ENCODE measurements around the gene FOXE1.

Gene FOXE1

DNA sequence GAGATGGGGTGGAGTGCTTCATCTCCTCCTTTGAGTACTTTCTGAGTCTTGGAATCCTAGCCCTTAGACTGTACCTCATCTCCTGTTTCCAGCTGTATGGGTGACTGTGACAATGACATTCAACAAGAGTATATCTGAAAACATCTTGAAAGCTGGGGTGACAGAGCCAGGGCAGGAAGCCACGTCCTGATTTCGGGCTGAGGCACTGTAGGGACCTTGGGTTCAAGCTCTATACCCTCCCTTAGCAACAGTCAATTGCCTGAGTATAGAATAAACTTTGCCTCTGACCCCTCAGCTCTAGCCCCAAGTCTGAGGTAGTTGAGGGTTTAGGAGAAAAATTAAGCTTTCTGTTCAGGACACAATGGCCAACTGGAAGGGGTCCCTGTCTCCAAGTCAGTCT, 6.3 kb downstream of the FOXE1 start (continued):
- TF ChIP-seq, protein P1, sequence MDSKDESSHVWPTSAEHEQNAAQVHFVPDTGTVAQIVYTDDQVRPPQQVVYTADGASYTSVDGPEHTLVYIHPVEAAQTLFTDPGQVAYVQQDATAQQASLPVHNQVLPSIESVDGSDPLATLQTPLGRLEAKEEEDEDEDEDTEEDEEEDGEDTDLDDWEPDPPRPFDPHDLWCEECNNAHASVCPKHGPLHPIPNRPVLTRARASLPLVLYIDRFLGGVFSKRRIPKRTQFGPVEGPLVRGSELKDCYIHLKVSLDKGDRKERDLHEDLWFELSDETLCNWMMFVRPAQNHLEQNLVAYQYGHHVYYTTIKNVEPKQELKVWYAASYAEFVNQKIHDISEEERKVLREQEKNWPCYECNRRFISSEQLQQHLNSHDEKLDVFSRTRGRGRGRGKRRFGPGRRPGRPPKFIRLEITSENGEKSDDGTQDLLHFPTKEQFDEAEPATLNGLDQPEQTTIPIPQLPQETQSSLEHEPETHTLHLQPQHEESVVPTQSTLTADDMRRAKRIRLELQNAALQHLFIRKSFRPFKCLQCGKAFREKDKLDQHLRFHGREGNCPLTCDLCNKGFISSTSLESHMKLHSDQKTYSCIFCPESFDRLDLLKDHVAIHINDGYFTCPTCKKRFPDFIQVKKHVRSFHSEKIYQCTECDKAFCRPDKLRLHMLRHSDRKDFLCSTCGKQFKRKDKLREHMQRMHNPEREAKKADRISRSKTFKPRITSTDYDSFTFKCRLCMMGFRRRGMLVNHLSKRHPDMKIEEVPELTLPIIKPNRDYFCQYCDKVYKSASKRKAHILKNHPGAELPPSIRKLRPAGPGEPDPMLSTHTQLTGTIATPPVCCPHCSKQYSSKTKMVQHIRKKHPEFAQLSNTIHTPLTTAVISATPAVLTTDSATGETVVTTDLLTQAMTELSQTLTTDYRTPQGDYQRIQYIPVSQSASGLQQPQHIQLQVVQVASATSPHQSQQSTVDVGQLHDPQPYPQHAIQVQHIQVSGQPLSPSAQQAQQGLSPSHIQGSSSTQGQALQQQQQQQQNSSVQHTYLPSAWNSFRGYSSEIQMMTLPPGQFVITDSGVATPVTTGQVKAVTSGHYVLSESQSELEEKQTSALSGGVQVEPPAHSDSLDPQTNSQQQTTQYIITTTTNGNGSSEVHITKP (tag by site-specific recombination; IDR thresholded peaks at IDR 0.05) = no peak
- TF ChIP-seq ZNF473 (tag by site-specific recombination; IDR thresholded peaks at IDR 0.05) = no peak
- no peak for TF ChIP-seq ZNF596 (tag by site-specific recombination; IDR thresholded peaks at IDR 0.05)

DNA sequence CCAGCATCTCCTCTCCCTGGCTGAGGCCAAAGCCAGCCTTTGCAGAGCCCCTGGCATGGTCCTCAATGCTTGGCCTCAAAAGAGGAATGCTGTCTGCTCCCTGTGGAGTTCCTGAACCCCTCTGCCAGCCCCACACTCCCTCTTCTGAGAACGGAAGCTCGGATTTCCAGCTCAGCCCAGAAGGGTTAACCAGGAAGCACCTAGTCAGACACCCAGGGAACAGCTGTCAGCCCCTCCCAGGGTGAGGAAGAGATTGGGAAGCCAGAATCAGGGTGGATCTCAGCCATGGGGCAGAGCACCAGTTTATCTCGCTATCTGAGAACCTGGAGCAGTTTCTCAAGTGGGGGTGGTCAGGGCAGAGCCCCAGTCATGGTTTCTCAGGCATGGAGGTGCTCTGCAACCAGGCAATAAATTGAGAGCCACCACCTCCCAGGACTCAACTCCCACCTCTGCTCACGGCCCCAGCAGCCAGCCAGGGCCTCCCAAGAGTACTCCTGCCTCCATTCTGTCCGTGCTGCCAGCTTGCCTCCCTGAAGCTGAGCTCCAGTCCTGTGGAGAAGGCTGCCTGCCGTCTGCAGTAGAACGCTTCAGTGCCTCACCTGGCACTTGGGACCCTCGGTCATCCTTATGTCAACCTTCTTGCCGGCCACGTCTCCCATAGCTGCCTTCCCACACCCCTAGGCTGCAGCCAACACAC, 7.6 kb downstream of the FOXE1 start:
- H3K27ac ChIP-seq (ENCODE audit: extremely low read depth, low read depth, low read length) = no peak overlapping the region
- no peaks in the 10 kb centered on the region for H3K36me3 ChIP-seq (ENCODE audit: control insufficient read depth in 2 of 2, insufficient read depth in 1 of 2, low read length in 2 of 2)
- TF ChIP-seq, protein P2, sequence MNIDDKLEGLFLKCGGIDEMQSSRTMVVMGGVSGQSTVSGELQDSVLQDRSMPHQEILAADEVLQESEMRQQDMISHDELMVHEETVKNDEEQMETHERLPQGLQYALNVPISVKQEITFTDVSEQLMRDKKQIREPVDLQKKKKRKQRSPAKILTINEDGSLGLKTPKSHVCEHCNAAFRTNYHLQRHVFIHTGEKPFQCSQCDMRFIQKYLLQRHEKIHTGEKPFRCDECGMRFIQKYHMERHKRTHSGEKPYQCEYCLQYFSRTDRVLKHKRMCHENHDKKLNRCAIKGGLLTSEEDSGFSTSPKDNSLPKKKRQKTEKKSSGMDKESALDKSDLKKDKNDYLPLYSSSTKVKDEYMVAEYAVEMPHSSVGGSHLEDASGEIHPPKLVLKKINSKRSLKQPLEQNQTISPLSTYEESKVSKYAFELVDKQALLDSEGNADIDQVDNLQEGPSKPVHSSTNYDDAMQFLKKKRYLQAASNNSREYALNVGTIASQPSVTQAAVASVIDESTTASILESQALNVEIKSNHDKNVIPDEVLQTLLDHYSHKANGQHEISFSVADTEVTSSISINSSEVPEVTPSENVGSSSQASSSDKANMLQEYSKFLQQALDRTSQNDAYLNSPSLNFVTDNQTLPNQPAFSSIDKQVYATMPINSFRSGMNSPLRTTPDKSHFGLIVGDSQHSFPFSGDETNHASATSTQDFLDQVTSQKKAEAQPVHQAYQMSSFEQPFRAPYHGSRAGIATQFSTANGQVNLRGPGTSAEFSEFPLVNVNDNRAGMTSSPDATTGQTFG (tag by site-specific recombination; IDR thresholded peaks at IDR 0.05; ENCODE audit: borderline replicate concordance) = no peak
- TF ChIP-seq ZBTB17 (tag by site-specific recombination; IDR thresholded peaks at IDR 0.05) (no peak), ZNF596 (tag by site-specific recombination; IDR thresholded peaks at IDR 0.05) (no peak), ZNF791 (tag by site-specific recombination; IDR thresholded peaks at IDR 0.05) (no peak)
- TF ChIP-seq, protein P3, sequence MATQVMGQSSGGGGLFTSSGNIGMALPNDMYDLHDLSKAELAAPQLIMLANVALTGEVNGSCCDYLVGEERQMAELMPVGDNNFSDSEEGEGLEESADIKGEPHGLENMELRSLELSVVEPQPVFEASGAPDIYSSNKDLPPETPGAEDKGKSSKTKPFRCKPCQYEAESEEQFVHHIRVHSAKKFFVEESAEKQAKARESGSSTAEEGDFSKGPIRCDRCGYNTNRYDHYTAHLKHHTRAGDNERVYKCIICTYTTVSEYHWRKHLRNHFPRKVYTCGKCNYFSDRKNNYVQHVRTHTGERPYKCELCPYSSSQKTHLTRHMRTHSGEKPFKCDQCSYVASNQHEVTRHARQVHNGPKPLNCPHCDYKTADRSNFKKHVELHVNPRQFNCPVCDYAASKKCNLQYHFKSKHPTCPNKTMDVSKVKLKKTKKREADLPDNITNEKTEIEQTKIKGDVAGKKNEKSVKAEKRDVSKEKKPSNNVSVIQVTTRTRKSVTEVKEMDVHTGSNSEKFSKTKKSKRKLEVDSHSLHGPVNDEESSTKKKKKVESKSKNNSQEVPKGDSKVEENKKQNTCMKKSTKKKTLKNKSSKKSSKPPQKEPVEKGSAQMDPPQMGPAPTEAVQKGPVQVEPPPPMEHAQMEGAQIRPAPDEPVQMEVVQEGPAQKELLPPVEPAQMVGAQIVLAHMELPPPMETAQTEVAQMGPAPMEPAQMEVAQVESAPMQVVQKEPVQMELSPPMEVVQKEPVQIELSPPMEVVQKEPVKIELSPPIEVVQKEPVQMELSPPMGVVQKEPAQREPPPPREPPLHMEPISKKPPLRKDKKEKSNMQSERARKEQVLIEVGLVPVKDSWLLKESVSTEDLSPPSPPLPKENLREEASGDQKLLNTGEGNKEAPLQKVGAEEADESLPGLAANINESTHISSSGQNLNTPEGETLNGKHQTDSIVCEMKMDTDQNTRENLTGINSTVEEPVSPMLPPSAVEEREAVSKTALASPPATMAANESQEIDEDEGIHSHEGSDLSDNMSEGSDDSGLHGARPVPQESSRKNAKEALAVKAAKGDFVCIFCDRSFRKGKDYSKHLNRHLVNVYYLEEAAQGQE (tag by site-specific recombination; IDR thresholded peaks at IDR 0.05) = no peak
- ChIA-PET CTCF (interaction anchor here (1.4 kb wide), 1 partner anchor 30 kb away, joined by 7 read pairs; no protein-coding TSS in a partner anchor), POLR2A (interaction anchor here (0.6 kb wide), 1 partner anchor 183 kb away, joined by 4 read pairs; no protein-coding TSS in a partner anchor)
- H3K4me3 ChIP-seq (ENCODE audit: low read depth, low read length) = no peak overlapping the region
- H3K9me3 ChIP-seq (ENCODE audit: control insufficient read depth, insufficient read depth, low read depth, low read length) = no peaks in the 10 kb centered on the region
- no peaks in the 10 kb centered on the region for H3K4me1 ChIP-seq (ENCODE audit: control insufficient read depth, insufficient read depth, low read length)

DNA sequence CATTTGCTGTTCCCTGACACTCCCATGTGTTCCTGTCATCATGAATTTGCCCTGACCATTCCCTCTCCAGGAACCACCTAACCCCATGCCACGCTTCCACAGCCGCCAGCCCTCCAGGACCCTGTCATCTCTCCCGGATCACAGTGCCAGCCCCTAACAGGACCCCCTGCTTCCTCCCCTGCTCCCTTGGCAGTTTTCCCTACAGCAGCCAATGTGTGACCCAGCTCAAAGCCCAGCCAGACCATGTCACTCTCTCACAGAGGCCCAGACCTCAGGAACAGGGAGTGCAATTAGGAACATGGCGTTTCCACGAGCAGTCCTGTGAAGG, 8.1 kb downstream of the FOXE1 start:
- no peaks in the 10 kb centered on the region for H3K4me1 ChIP-seq (ENCODE audit: control insufficient read depth, insufficient read depth, low read length)
- CTCF ChIA-PET = interaction anchor here (1.2 kb wide), 1 partner anchor 16 kb away, joined by 3 read pairs; no protein-coding TSS in a partner anchor
- H3K9me3 ChIP-seq (ENCODE audit: control insufficient read depth, insufficient read depth, low read depth, low read length) = no peaks in the 10 kb centered on the region
- POLR2A ChIA-PET = no interaction called here
- no peaks in the 10 kb centered on the region for H3K36me3 ChIP-seq (ENCODE audit: control insufficient read depth in 2 of 2, insufficient read depth in 1 of 2, low read length in 2 of 2)
- TF ChIP-seq, protein P4, sequence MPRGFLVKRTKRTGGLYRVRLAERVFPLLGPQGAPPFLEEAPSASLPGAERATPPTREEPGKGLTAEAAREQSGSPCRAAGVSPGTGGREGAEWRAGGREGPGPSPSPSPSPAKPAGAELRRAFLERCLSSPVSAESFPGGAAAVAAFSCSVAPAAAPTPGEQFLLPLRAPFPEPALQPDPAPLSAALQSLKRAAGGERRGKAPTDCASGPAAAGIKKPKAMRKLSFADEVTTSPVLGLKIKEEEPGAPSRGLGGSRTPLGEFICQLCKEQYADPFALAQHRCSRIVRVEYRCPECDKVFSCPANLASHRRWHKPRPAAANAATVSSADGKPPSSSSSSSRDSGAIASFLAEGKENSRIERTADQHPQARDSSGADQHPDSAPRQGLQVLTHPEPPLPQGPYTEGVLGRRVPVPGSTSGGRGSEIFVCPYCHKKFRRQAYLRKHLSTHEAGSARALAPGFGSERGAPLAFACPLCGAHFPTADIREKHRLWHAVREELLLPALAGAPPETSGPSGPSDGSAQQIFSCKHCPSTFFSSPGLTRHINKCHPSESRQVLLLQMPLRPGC (tag by site-specific recombination; IDR thresholded peaks at IDR 0.05) = no peak
- no peak overlapping the region for H3K4me3 ChIP-seq (ENCODE audit: low read depth, low read length)
- no peak overlapping the region for H3K27ac ChIP-seq (ENCODE audit: extremely low read depth, low read depth, low read length)

Measured in HEK293 (cell line).